A549 (cell line): ENCODE results near the gene MRPL28. TPM values are rescaled to one million over a fixed set of nuclear protein-coding genes. Genes with fewer than 3 reads are reported as not detected.

Experiments
- ATAC-seq, 2 experiments: fragments of 200-7000 bp in 1 of 2; fragments of >200 bp in 1 of 2; cut with Nextera tagmentation in 1 of 2; cut with Tn5 transposase in 1 of 2; 3 replicates each; pipeline versions ENCODE4 v1.8.0 to v1.9.1; 2018 to 2020; ENCODE audit warnings: mild to moderate bottlenecking in 1 of 2, moderate library complexity in 1 of 2
- CTCF ChIA-PET: fragments of 300-600 bp; sonication (Branson Sonifier 250); formaldehyde crosslinking; extraction: SDS; loops from one replicate; lab custom pipeline; 2021; ENCODE audit warnings: antibody characterized with exemption, inconsistent platforms; lab: Yijun Ruan, JAX
- POLR2A ChIA-PET: fragments of 350-600 bp; formaldehyde crosslinking; extraction: SDS; loops from one replicate; lab custom pipeline; 2021; ENCODE audit warnings: antibody characterized with exemption, inconsistent platforms; lab: Yijun Ruan, JAX
- DNase-seq, 2 experiments: peaks; one replicate each; pipeline versions ENCODE4 v3.0.0 to v3.0.0-alpha.2; 2011 to 2016; ENCODE audit warnings: low read depth in 1 of 2, low spot score in 1 of 2
- FAIRE-seq: peaks from 2 replicates; lab custom pipeline; 2011; peaks lifted over from hg19 to GRCh38; lab: Jason Lieb, UNC
- H3K27ac ChIP-seq, 2 experiments: fragments of >200 bp; sonication (Bioruptor Twin); formaldehyde crosslinking; 3 replicates each; pipeline ENCODE4 v1.5.1; 2016 to 2017
- H3K4me1 ChIP-seq: fragments of >200 bp; sonication (Bioruptor Twin); formaldehyde crosslinking; 3 replicates; pipeline ENCODE4 v1.6.1; 2016
- H3K4me2 ChIP-seq: fragments of >200 bp; sonication (Bioruptor Twin); formaldehyde crosslinking; 3 replicates; pipeline ENCODE4 v1.6.1; 2016
- H3K4me3 ChIP-seq: fragments of >200 bp; sonication (Bioruptor Twin); formaldehyde crosslinking; 3 replicates; pipeline ENCODE4 v1.5.1; 2016
- H3K9me3 ChIP-seq: fragments of >200 bp; sonication (Bioruptor Twin); formaldehyde crosslinking; 3 replicates; pipeline ENCODE4 v1.6.1; 2016
- BHLHE40 ChIP-seq: IDR thresholded peaks from 2 replicates; pipeline ENCODE4 v1.6.1; 2012; ENCODE audit warnings: low read depth, low read length, inconsistent platforms
- CBX2 ChIP-seq: fragments of 200-600 bp; sonication (generic); IDR thresholded peaks from 2 replicates; pipeline ENCODE4 v1.6.1; 2016; ENCODE audit warnings: low read depth, mild to moderate bottlenecking, borderline replicate concordance
- CBX8 ChIP-seq: fragments of 200-600 bp; sonication (generic); IDR thresholded peaks from 2 replicates; pipeline ENCODE4 v1.6.1; 2016
- EHF ChIP-seq: fragments of 250-450 bp; sonication (Bioruptor Pico); IDR thresholded peaks from 2 replicates; pipeline ENCODE4 v1.5.0; 2020; ENCODE audit warnings: mild to moderate bottlenecking
- ESRRA ChIP-seq: fragments of 150-350 bp; IDR thresholded peaks from 2 replicates; pipeline ENCODE4 v1.6.1; 2014; ENCODE audit warnings: mild to moderate bottlenecking, low read length, borderline replicate concordance
- FOSB ChIP-seq: fragments of 250-450 bp; sonication (Bioruptor Pico); IDR thresholded peaks from 2 replicates; pipeline ENCODE4 v1.5.0; 2020; ENCODE audit warnings: mild to moderate bottlenecking, moderate library complexity
- HDAC2 ChIP-seq: fragments of 200-600 bp; sonication (generic); IDR thresholded peaks from 2 replicates; pipeline ENCODE4 v1.6.1; 2016
- HEYL ChIP-seq: fragments of 250-450 bp; sonication (Bioruptor Pico); IDR thresholded peaks from 2 replicates; pipeline ENCODE4 v1.8.0; 2021; ENCODE audit warnings: mild to moderate bottlenecking, moderate library complexity
- HOXA7 ChIP-seq: fragments of 250-450 bp; sonication (Bioruptor Pico); IDR thresholded peaks from 2 replicates; pipeline ENCODE4 v1.5.0; 2020; ENCODE audit warnings: mild to moderate bottlenecking, moderate library complexity
- JUNB ChIP-seq: fragments of >200 bp; sonication (Bioruptor Twin); formaldehyde crosslinking; IDR thresholded peaks from 2 replicates; pipeline ENCODE4 v1.6.1; 2016
- MAFK ChIP-seq: fragments of 450-650 bp; IDR thresholded peaks from 2 replicates; pipeline ENCODE4 v1.6.1; 2014; ENCODE audit not compliant: partially characterized antibody
- MYC ChIP-seq: IDR thresholded peaks from 2 replicates; pipeline ENCODE4 v1.6.1; 2012; ENCODE audit warnings: mild to moderate bottlenecking, inconsistent platforms, low read length, improper control_type of control experiment, borderline replicate concordance
- RARB ChIP-seq: fragments of 250-450 bp; sonication (Bioruptor Pico); IDR thresholded peaks from 2 replicates; pipeline ENCODE4 v1.8.0; 2021; ENCODE audit warnings: mild to moderate bottlenecking, moderate library complexity
- RCOR1 ChIP-seq: fragments of 150-350 bp; IDR thresholded peaks from 2 replicates; pipeline ENCODE4 v1.6.1; 2014; ENCODE audit warnings: antibody characterized with exemption, low read length, low read depth
- RFX5 ChIP-seq: fragments of 450-650 bp; IDR thresholded peaks from 2 replicates; pipeline ENCODE4 v1.7.1; 2014; ENCODE audit warnings: antibody characterized with exemption, mild to moderate bottlenecking, moderate library complexity
- SMC3 ChIP-seq: fragments of >200 bp; sonication (Bioruptor Twin); formaldehyde crosslinking; IDR thresholded peaks from 3 replicates; pipeline ENCODE4 v1.6.1; 2018; ENCODE audit warnings: inconsistent platforms
- SREBF2 ChIP-seq: fragments of 450-650 bp; IDR thresholded peaks from 2 replicates; pipeline ENCODE4 v1.6.1; 2014; ENCODE audit warnings: mild to moderate bottlenecking, moderate library complexity
- TFCP2L1 ChIP-seq: fragments of 250-450 bp; sonication (Bioruptor Pico); IDR thresholded peaks from 2 replicates; pipeline ENCODE4 v1.5.0; 2021; ENCODE audit warnings: mild to moderate bottlenecking
- TP53 ChIP-seq: fragments of 250-450 bp; sonication (Bioruptor Pico); IDR thresholded peaks from 2 replicates; pipeline ENCODE4 v1.5.0; 2021; ENCODE audit warnings: mild to moderate bottlenecking, moderate library complexity
- ZSCAN20 ChIP-seq: fragments of 250-450 bp; sonication (Bioruptor Pico); IDR thresholded peaks from 2 replicates; pipeline ENCODE4 v1.8.0; 2022; ENCODE audit warnings: mild to moderate bottlenecking, moderate library complexity
- WGBS: methylation state at CpG from one replicate; pipeline ENCODE4 v1.1.6; 2017; ENCODE audit errors: missing lambda C conversion rate; 5-methylcytosine and 5-hydroxymethylcytosine counted together
- polyA plus RNA-seq, 4 experiments: library from polyadenylated mRNA; depleted of rRNA in 3 of 4; stranded (reverse); fragments of >200 nt; fragmentation: RNase III in 1 of 4; extraction: RNeasy Plus Mini Kit Qiagen cat#74134 plus additional on column Dnase treatment in 1 of 4; gene quantifications; 2 replicates in 3 of 4; 3 replicates in 1 of 4; pipeline ENCODE4 v1.2.3, GENCODE V29; 2011 to 2017
- TF ChIP-seq, protein P1 (sequence below): fragments of 450-650 bp; IDR thresholded peaks from 2 replicates; pipeline ENCODE4 v1.6.1; 2014; ENCODE audit warnings: antibody characterized with exemption
- TF ChIP-seq, protein P2 (sequence below): fragments of 250-450 bp; sonication (Bioruptor Pico); IDR thresholded peaks from 2 replicates; pipeline ENCODE4 v1.5.0; 2021; ENCODE audit warnings: mild to moderate bottlenecking, moderate library complexity, borderline replicate concordance
- TF ChIP-seq, protein P3 (sequence below): fragments of 200-600 bp; sonication (generic); IDR thresholded peaks from 2 replicates; pipeline ENCODE4 v1.6.1; 2016; ENCODE audit warnings: antibody characterized with exemption, mild to moderate bottlenecking, moderate library complexity

MRPL28 gene
- polyA plus RNA-seq, 2 of the 4 experiments (the other 2 are of a cell fraction): 130 to 139 TPM

DNA sequence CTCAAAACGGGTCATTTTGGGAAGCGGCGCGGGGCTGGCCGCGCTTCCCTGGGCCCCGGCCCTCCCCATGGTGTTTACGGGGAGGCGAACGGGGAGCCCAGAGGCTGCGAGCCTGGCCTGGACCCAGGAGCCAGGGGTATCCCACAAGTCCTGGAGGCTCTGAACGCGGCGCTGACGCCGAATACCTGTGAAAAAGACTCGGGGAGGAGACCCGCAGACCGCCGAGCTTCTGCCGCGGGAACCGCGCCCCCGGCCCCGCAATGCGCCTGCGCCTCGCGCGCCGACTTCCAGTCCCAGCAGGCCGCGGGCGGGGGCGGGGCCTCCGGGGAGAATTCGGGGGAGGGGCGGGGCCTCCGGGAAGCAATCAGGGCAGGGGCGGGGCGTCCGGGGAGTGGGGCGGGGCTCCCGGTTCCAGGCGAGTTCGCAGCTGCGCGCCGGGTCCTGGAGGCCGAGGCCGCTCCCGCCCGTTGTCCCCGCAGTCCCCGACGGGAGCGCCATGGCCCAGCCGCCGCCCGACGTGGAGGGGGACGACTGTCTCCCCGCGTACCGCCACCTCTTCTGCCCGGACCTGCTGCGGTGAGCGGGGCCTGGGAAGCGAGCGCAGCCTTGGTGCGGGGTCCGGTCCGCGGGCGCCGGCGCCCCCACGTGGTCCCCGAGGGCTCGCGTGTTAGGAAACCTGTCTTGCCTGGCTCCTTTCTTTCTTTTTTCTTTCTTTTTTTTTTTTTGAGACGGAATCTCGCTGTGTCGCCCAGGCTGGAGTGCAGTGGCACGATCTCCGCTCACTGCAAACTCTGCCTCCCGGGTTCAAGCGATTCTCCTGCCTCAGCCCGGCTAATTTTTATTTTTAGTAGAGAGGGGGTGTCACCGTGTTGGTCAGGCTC is 31.4 kb upstream of the MRPL28 start, which contains the start of gene DECR2 (continued):
- no peak for TF ChIP-seq JUNB
- TF ChIP-seq, protein P1, sequence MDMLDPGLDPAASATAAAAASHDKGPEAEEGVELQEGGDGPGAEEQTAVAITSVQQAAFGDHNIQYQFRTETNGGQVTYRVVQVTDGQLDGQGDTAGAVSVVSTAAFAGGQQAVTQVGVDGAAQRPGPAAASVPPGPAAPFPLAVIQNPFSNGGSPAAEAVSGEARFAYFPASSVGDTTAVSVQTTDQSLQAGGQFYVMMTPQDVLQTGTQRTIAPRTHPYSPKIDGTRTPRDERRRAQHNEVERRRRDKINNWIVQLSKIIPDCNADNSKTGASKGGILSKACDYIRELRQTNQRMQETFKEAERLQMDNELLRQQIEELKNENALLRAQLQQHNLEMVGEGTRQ: peak; percentile 57; the same call in 1 of the 2 replicates
- peak; percentile 69; the same call in 1 of the 2 replicates for TF ChIP-seq TP53 (CRISPR knock-in tag)
- TF ChIP-seq MYC: peak; percentile 78; the same call in 1 of the 2 replicates
- TF ChIP-seq CBX8: no peak
- TF ChIP-seq, protein P2, sequence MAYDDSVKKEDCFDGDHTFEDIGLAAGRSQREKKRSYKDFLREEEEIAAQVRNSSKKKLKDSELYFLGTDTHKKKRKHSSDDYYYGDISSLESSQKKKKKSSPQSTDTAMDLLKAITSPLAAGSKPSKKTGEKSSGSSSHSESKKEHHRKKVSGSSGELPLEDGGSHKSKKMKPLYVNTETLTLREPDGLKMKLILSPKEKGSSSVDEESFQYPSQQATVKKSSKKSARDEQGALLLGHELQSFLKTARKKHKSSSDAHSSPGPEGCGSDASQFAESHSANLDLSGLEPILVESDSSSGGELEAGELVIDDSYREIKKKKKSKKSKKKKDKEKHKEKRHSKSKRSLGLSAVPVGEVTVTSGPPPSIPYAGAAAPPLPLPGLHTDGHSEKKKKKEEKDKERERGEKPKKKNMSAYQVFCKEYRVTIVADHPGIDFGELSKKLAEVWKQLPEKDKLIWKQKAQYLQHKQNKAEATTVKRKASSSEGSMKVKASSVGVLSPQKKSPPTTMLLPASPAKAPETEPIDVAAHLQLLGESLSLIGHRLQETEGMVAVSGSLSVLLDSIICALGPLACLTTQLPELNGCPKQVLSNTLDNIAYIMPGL (CRISPR knock-in tag): no peak; the same call in 1 of the 2 replicates

DNA sequence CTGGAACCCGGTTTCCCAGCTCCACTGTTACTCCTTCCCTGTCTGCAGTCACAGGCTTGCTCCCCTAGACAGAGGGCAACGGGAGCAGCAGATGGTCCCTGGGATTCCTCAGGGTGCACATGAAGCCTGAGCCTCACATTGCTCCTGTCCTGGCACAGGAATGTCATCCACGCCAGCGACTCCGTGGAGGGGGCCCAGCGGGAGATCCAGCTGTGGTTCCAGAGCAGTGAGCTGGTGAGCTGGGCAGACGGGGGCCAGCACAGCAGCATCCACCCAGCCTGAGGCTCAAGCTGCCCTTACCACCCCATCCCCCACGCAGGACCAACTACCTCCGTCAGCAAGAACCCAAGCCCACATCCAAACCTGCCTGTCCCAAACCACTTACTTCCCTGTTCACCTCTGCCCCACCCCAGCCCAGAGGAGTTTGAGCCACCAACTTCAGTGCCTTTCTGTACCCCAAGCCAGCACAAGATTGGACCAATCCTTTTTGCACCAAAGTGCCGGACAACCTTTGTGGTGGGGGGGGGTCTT is 29.8 kb upstream of the MRPL28 start:
- Histone ChIP-seq H3K27ac (peak overlapping the region; percentile 81 to 88; a peak in 4 of 6 replicates), H3K4me2 (peak overlapping the region; percentile 84), H3K4me3 (peak overlapping the region; percentile 64; the same call in 2 of the 3 replicates), H3K4me1 (peaks cover 45% of the 10 kb centered on the region), H3K9me3 (no peaks in the 10 kb centered on the region)
- WGBS: 51% methylated on average over 5 of the region's 10 CpGs
- ChIA-PET POLR2A (interaction anchor here (0.6 to 1.3 kb wide), 2 partner anchors 13 to 184 kb away, joined by 5 to 9 read pairs; no protein-coding TSS in a partner anchor), CTCF (interaction anchor here (1.2 to 2.3 kb wide), 3 partner anchors 8 to 126 kb away, joined by 3 to 14 read pairs (median 11); partner anchors contain the start of gene RAB11FIP3)
- FAIRE-seq: no peak
- DNase-seq: peak in 1 of 2 experiments; percentile 28
- TF ChIP-seq MAFK (no peak), HDAC2 (no peak)
- no peak for ATAC-seq

DNA sequence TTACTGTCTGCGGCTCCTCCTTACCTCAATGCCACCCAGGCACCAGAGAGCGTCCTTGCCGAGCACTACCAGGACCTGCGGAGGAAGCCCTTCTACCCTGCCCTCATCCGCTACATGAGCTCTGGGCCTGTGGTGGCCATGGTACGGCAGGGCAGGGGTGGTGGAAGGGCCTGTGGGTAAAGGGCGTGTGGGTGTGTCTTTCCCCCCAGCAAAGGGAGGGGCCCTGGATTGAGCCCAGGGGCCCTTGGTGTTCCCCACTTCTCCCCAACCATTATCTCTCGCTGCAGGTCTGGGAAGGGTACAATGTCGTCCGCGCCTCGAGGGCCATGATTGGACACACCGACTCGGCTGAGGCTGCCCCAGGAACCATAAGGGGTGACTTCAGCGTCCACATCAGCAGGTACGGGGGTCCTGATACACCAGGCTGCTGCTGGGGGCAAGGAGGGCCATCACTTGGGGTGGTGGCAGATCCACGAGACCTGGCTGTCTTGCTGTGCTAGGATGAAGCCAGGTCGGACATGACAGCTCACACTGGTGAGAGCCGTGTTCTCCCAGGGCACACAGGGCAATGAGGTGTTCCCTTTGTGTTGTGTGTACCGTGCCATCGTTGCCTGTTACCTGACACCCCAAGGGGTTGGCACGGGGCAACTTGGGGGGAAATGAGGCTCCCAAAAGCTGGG is 29.1 kb upstream of the MRPL28 start:
- Histone ChIP-seq H3K4me3 (no peak overlapping the region), H3K4me2 (peak overlapping the region; percentile 84; the same call in 1 of the 3 replicates), H3K27ac (peak overlapping the region in 1 of 2 experiments; percentile 88; a peak in 2 of 6 replicates), H3K4me1 (peaks cover 45% of the 10 kb centered on the region), H3K9me3 (no peaks in the 10 kb centered on the region)
- peak in 1 of 2 experiments; percentile 19 for DNase-seq
- TF ChIP-seq ZSCAN20 (no peak), RFX5 (no peak), HEYL (CRISPR knock-in tag) (no peak), CBX2 (no peak), FOSB (no peak), TFCP2L1 (CRISPR knock-in tag) (no peak), ESRRA (no peak), BHLHE40 (no peak), HDAC2 (no peak), RARB (no peak), SREBF2 (no peak), MAFK (no peak), JUNB (no peak), TP53 (CRISPR knock-in tag) (no peak), HOXA7 (CRISPR knock-in tag) (no peak), EHF (CRISPR knock-in tag) (no peak), RCOR1 (no peak), SMC3 (no peak)
- TF ChIP-seq, protein P3, sequence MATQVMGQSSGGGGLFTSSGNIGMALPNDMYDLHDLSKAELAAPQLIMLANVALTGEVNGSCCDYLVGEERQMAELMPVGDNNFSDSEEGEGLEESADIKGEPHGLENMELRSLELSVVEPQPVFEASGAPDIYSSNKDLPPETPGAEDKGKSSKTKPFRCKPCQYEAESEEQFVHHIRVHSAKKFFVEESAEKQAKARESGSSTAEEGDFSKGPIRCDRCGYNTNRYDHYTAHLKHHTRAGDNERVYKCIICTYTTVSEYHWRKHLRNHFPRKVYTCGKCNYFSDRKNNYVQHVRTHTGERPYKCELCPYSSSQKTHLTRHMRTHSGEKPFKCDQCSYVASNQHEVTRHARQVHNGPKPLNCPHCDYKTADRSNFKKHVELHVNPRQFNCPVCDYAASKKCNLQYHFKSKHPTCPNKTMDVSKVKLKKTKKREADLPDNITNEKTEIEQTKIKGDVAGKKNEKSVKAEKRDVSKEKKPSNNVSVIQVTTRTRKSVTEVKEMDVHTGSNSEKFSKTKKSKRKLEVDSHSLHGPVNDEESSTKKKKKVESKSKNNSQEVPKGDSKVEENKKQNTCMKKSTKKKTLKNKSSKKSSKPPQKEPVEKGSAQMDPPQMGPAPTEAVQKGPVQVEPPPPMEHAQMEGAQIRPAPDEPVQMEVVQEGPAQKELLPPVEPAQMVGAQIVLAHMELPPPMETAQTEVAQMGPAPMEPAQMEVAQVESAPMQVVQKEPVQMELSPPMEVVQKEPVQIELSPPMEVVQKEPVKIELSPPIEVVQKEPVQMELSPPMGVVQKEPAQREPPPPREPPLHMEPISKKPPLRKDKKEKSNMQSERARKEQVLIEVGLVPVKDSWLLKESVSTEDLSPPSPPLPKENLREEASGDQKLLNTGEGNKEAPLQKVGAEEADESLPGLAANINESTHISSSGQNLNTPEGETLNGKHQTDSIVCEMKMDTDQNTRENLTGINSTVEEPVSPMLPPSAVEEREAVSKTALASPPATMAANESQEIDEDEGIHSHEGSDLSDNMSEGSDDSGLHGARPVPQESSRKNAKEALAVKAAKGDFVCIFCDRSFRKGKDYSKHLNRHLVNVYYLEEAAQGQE: no peak
- CTCF ChIA-PET: interaction anchor here (1.2 to 2.3 kb wide), 2 partner anchors 25 to 127 kb away, joined by 3 to 14 read pairs; partner anchors contain the start of gene RAB11FIP3
- FAIRE-seq: no peak
- 86% methylated on average over 22 of the region's 22 CpGs for WGBS
- POLR2A ChIA-PET: interaction anchor here (0.6 to 1.3 kb wide), 2 partner anchors 13 to 183 kb away, joined by 5 to 9 read pairs; no protein-coding TSS in a partner anchor
- ATAC-seq: no peak
